OCI-LY3 (cell line): Measurements from ENCODE around the gene TEX29.

Experiments
- H2AFZ ChIP-seq: fragments of 200-600, 300-600 bp; shearing (Covaris generic); 2 replicates; pipeline ENCODE4 v1.6.0; 2014; ENCODE audit warnings: antibody characterized with exemption, low read depth, low read length
- H3K27ac ChIP-seq: fragments of 200-600, 300-600 bp; sonication (generic); 2 replicates; pipeline ENCODE4 v1.5.1; 2014; ENCODE audit warnings: mild to moderate bottlenecking, low read length, moderate library complexity, mixed read lengths
- H3K27me3 ChIP-seq: fragments of 200-600, 300-600 bp; sonication (generic); 2 replicates; pipeline ENCODE4 v1.6.1; 2014; ENCODE audit warnings: low read depth, low read length, mixed read lengths
- H3K36me3 ChIP-seq: fragments of 200-600, 300-600 bp; sonication (generic); replicated peaks from 2 replicates; pipeline ENCODE3; 2014; ENCODE audit warnings: low read depth, low read length, mixed read lengths
- H3K4me1 ChIP-seq: fragments of 300-600, 200-600 bp; sonication (generic); 2 replicates; pipeline ENCODE4 v1.6.1; 2014; ENCODE audit warnings: low read length, mixed read lengths
- H3K4me2 ChIP-seq: fragments of 200-600, 300-600 bp; sonication (generic); 2 replicates; pipeline ENCODE4 v1.6.1; 2014; ENCODE audit warnings: low read length, mixed read lengths
- H3K4me3 ChIP-seq: fragments of 300-600, 200-600 bp; sonication (generic); 2 replicates; pipeline ENCODE4 v1.5.1; 2014; ENCODE audit warnings: antibody characterized with exemption, mild to moderate bottlenecking, low read length, moderate library complexity
- H3K79me2 ChIP-seq: fragments of 300-600, 200-600 bp; shearing (Covaris generic); 2 replicates; pipeline ENCODE4 v1.6.1; 2014; ENCODE audit warnings: mild to moderate bottlenecking, low read length, mixed read lengths
- H3K9ac ChIP-seq: fragments of 300-600, 200-600 bp; shearing (Covaris generic); 2 replicates; pipeline ENCODE4 v1.6.0; 2014; ENCODE audit warnings: mild to moderate bottlenecking, low read length, moderate library complexity
- H3K9me3 ChIP-seq: fragments of 200-600, 300-600 bp; shearing (Covaris generic); 2 replicates; pipeline ENCODE4 v1.6.1; 2014; ENCODE audit warnings: low read length, mixed read lengths; ENCODE audit not compliant: insufficient read depth
- H4K20me1 ChIP-seq: fragments of 200-600, 300-600 bp; sonication (generic); 2 replicates; pipeline ENCODE4 v1.6.1; 2016; ENCODE audit warnings: low read length, mixed read lengths; ENCODE audit not compliant: insufficient read depth
- CTCF ChIP-seq: fragments of 200-600, 300-600 bp; sonication (generic); IDR thresholded peaks from 2 replicates; pipeline ENCODE4 v1.5.1; 2014; ENCODE audit warnings: antibody characterized with exemption, low read length, low read depth
- EZH2phosphoT487 ChIP-seq: fragments of 200-600 bp; shearing (Covaris generic); IDR thresholded peaks from 2 replicates; pipeline ENCODE4 v1.6.1; 2018; ENCODE audit warnings: antibody characterized with exemption, mixed run types, low read depth

The TEX29 gene

GRCh38 chr13:111298214-111298975 is 22.0 kb upstream of the TEX29 start:
- Histone ChIP-seq H3K9ac (no peak overlapping the region), H3K4me3 (no peak overlapping the region), H3K9me3 (no peaks in the 10 kb centered on the region), H3K27me3 (no peaks in the 10 kb centered on the region), H3K36me3 (peaks cover 39% of the 10 kb centered on the region), H4K20me1 (0 out of 2 replicates have a peak, but pooled peaks cover 7% of the 10 kb centered on the region), H3K4me2 (no peak overlapping the region), H2AFZ (no peak overlapping the region), H3K4me1 (no peaks in the 10 kb centered on the region), H3K79me2 (no peaks in the 10 kb centered on the region), H3K27ac (no peak overlapping the region)
- TF ChIP-seq EZH2phosphoT487: no peak
- TF ChIP-seq CTCF: no peak

- TF ChIP-seq EZH2phosphoT487: no peak
- no peak for TF ChIP-seq CTCF
- Histone ChIP-seq H3K79me2 (no peaks in the 10 kb centered on the region), H3K4me3 (no peak overlapping the region), H3K27ac (no peak overlapping the region), H3K4me1 (no peaks in the 10 kb centered on the region), H3K9me3 (no peaks in the 10 kb centered on the region), H3K27me3 (no peaks in the 10 kb centered on the region), H3K9ac (no peak overlapping the region), H2AFZ (no peak overlapping the region), H4K20me1 (no peaks in the 10 kb centered on the region), H3K36me3 (peaks cover 54% of the 10 kb centered on the region), H3K4me2 (no peak overlapping the region)
Measured at GRCh38 chr13:111302045-111302726, 18.3 kb upstream of the TEX29 start.

DNA sequence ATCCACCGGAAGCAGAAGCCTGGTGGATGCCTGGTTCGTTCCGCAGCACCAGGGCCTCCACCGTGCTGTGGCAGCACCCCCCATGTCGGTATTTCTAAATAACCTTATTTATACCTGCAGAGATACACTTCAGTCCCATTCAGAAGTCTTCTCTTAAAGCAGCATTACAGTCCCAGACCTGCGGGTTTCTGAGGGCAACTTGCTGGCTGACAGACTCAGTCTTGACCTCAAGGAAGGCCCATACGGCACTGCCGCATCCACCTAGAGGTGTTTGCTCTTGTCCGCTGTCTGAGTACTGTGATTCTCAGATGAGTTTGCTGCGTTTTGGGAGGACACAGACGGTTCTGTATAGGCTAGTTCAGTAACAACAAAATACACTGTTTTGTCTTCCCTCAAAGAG is 16.9 kb upstream of the TEX29 start:
- H3K4me2 ChIP-seq: no peak overlapping the region
- H3K9me3 ChIP-seq: no peaks in the 10 kb centered on the region
- TF ChIP-seq EZH2phosphoT487: no peak
- no peak for TF ChIP-seq CTCF
- no peaks in the 10 kb centered on the region for H3K79me2 ChIP-seq
- H3K36me3 ChIP-seq: peaks cover 56% of the 10 kb centered on the region
- no peaks in the 10 kb centered on the region for H3K27me3 ChIP-seq
- no peak overlapping the region for H3K9ac ChIP-seq
- no peak overlapping the region for H2AFZ ChIP-seq
- no peak overlapping the region for H3K27ac ChIP-seq
- H3K4me3 ChIP-seq: no peak overlapping the region
- no peaks in the 10 kb centered on the region for H4K20me1 ChIP-seq
- H3K4me1 ChIP-seq: no peaks in the 10 kb centered on the region

DNA sequence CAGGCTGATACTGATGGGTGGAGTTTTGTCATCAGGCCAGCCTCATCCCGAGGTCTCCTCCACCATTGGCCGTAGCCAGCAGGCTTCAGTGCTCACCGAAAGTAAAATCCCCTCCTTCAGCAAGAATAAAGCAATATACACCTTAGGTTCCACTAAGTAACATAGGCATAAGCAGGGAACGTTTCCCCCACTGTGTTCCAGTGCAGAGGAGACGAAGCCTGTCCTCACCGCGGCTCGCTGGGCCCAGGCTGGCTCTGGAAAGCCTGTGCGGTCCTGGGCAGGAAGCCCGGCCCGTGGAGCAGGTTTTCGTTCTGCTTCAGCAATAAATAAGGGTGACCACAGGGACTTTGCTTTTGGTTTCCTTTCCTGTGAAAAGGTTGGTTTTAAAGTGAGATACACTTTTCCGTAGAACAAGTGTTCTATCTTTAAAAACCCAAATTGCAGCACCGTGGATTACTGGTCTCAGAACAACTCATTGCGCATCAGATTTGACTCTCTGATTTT is 16.3 kb upstream of the TEX29 start:
- Histone ChIP-seq H3K79me2 (no peaks in the 10 kb centered on the region), H3K27ac (no peak overlapping the region), H3K9ac (no peak overlapping the region), H3K36me3 (peaks cover 60% of the 10 kb centered on the region), H3K9me3 (no peaks in the 10 kb centered on the region), H2AFZ (no peak overlapping the region), H3K4me1 (no peaks in the 10 kb centered on the region), H3K4me2 (no peak overlapping the region), H4K20me1 (no peaks in the 10 kb centered on the region), H3K4me3 (no peak overlapping the region), H3K27me3 (no peaks in the 10 kb centered on the region)
- TF ChIP-seq EZH2phosphoT487 (no peak), CTCF (no peak)
